K562 (cell line): ENCODE results near the gene SEC24B. TPM values are rescaled to one million over a fixed set of nuclear protein-coding genes. Genes with fewer than 3 reads are reported as not detected.

Experiments
- ARID1B ChIP-seq: fragments of 450-650 bp; IDR thresholded peaks from 2 replicates; pipeline ENCODE4 v1.6.1; 2016; ENCODE audit warnings: antibody characterized with exemption, mild to moderate bottlenecking, inconsistent platforms
- ATF7 ChIP-seq: fragments of 450-650 bp; IDR thresholded peaks from 2 replicates; pipeline ENCODE4 v1.7.1; 2014; ENCODE audit warnings: mild to moderate bottlenecking, moderate library complexity
- BCOR ChIP-seq: fragments of 450-650 bp; IDR thresholded peaks from 2 replicates; pipeline ENCODE4 v1.6.1; 2016
- BRF1 ChIP-seq: IDR thresholded peaks from 3 replicates; pipeline ENCODE4 v1.6.1; 2011; ENCODE audit warnings: borderline replicate concordance, mild to moderate bottlenecking; ENCODE audit not compliant: insufficient read length; ENCODE audit errors: extremely low read depth
- CC2D1A ChIP-seq: fragments of 450-650 bp; IDR thresholded peaks from 2 replicates; pipeline ENCODE4 v1.6.1; 2017; ENCODE audit warnings: mild to moderate bottlenecking
- EHMT2 ChIP-seq: fragments of 450-650 bp; IDR thresholded peaks from 2 replicates; pipeline ENCODE4 v1.6.1; 2018; ENCODE audit warnings: antibody characterized with exemption
- KDM4B ChIP-seq, 2 experiments: fragments of 450-650 bp in 1 of 2; sonication (generic) in 1 of 2; IDR thresholded peaks; 2 replicates each; pipeline ENCODE4 v1.6.1; 2016 to 2017; ENCODE audit warnings: borderline replicate concordance in 2 of 2, antibody characterized with exemption in 1 of 2, low read depth in 1 of 2, mild to moderate bottlenecking in 1 of 2
- KHSRP ChIP-seq: fragments of 450-650 bp; IDR thresholded peaks from 2 replicates; pipeline ENCODE4 v1.6.1; 2017
- MAFG ChIP-seq: fragments of 450-650 bp; conservative IDR thresholded peaks from 2 replicates; pipeline ENCODE4 v1.6.1; 2016; ENCODE audit warnings: missing genetic modification characterization, missing compliant biosample characterization
- MTA2 ChIP-seq: fragments of 450-650 bp; IDR thresholded peaks from 2 replicates; pipeline ENCODE4 v1.6.1; 2016; ENCODE audit warnings: low read depth
- POLR3A ChIP-seq: IDR thresholded peaks from 2 replicates; pipeline ENCODE4 v1.6.1; 2011; ENCODE audit warnings: borderline replicate concordance, mild to moderate bottlenecking, moderate library complexity; ENCODE audit not compliant: insufficient read length, insufficient read depth; ENCODE audit errors: extremely low read depth
- TAF7 ChIP-seq: fragments of 450-650 bp; IDR thresholded peaks from 2 replicates; pipeline ENCODE4 v1.6.1; 2016; ENCODE audit warnings: missing genetic modification characterization, missing compliant biosample characterization
- ZNF324 ChIP-seq: fragments of 250-450 bp; sonication (Bioruptor Pico); IDR thresholded peaks from 2 replicates; pipeline ENCODE4 v1.4.0; 2020; ENCODE audit warnings: mild to moderate bottlenecking
- polyA plus RNA-seq, 8 experiments: library from polyadenylated mRNA; depleted of rRNA in 4 of 8; stranded (reverse) in 5 of 8; unstranded in 3 of 8; fragments of >200 nt; fragmentation: Nextera tagmentation in 2 of 8; fragmentation: Illumina TruSeq in 1 of 8; extraction: Ambion mirVana in 2 of 8; extraction: Trizol in 1 of 8; gene quantifications; 2 replicates each; pipeline versions ENCODE4 v1.2.1 to v1.2.3, GENCODE V29; 2011 to 2014; ENCODE audit warnings: inconsistent platforms in 1 of 8, missing spikeins in 1 of 8
- total RNA-seq, 7 experiments: library from RNA; depleted of rRNA in 6 of 7; stranded (reverse); fragments of >200 nt in 6 of 7; fragmentation: Illumina TruSeq in 2 of 7; extraction: Trizol in 2 of 7; gene quantifications; 2 replicates each; pipeline versions ENCODE4 v1.2.1 to v1.2.3, GENCODE V29; 2011 to 2021; ENCODE audit warnings: low replicate concordance in 1 of 7
- TF ChIP-seq, protein P1 (sequence below): fragments of 250-450 bp; sonication (Bioruptor Pico); IDR thresholded peaks from 2 replicates; pipeline ENCODE4 v1.4.0; 2020; ENCODE audit warnings: borderline replicate concordance
- TF ChIP-seq, protein P2 (sequence below), 2 experiments: fragments of 250-450 bp in 1 of 2; fragments of 450-650 bp in 1 of 2; sonication (Bioruptor Pico) in 1 of 2; IDR thresholded peaks; 2 replicates each; pipeline versions ENCODE4 v1.6.1 to v1.8.0; 2016 to 2021; ENCODE audit warnings: mild to moderate bottlenecking in 2 of 2, moderate library complexity in 2 of 2, missing compliant biosample characterization in 1 of 2, missing genetic modification characterization in 1 of 2
- TF ChIP-seq, protein P3 (sequence below): fragments of 450-650 bp; IDR thresholded peaks from 2 replicates; pipeline ENCODE4 v1.6.1; 2017; ENCODE audit warnings: antibody characterized with exemption
- TF ChIP-seq, protein P4 (sequence below): fragments of 450-650 bp; IDR thresholded peaks from 2 replicates; pipeline ENCODE4 v1.6.1; 2016
- TF ChIP-seq, protein P5 (sequence below): fragments of 450-650 bp; conservative IDR thresholded peaks from 2 replicates; pipeline ENCODE4 v1.6.1; 2016; ENCODE audit warnings: missing genetic modification characterization, low read depth, mild to moderate bottlenecking, control low read depth, missing compliant biosample characterization

The SEC24B gene
- total and polyA plus RNA-seq, 9 of the 15 experiments (the other 6 are each of a cell fraction or from before 2014, with no cell fraction given), result 6.3 to 46.4 (median 17.1) TPM

DNA sequence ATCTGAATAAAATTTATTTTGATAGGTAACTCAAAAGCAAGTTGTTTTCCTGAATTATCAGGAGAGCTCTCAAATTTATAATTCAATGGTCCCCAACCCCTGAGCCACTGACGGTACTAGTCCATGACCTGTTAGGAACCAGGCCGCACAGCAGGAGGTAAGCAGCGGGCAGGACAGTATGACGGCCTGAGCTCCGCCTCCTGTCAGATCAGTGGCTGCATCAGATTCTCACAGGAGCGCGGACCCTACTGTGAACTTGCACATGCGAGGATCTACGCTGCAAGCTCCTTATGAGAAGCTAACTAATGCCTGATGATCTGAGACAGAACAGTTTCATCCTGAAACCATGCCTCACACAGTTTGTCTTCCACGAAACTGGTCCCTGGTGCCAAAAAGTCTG is 37.9 kb upstream of the SEC24B start (continued):
- TF ChIP-seq, protein P1, sequence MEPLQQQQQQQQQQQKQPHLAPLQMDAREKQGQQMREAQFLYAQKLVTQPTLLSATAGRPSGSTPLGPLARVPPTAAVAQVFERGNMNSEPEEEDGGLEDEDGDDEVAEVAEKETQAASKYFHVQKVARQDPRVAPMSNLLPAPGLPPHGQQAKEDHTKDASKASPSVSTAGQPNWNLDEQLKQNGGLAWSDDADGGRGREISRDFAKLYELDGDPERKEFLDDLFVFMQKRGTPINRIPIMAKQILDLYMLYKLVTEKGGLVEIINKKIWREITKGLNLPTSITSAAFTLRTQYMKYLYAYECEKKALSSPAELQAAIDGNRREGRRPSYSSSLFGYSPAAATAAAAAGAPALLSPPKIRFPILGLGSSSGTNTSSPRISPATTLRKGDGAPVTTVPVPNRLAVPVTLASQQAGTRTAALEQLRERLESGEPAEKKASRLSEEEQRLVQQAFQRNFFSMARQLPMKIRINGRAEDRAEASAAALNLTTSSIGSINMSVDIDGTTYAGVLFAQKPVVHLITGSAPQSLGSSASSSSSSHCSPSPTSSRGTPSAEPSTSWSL (CRISPR knock-in tag), result no peak
- TF ChIP-seq, protein P2, sequence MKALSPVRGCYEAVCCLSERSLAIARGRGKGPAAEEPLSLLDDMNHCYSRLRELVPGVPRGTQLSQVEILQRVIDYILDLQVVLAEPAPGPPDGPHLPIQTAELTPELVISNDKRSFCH (CRISPR knock-in tag; IDR thresholded peaks at IDR 0.05), result no peak
- TF ChIP-seq, protein P2 (tag; IDR thresholded peaks at IDR 0.05), result no peak
- TF ChIP-seq ATF7, result no peak
- no peak for TF ChIP-seq ARID1B
- no peak for TF ChIP-seq BCOR
- TF ChIP-seq POLR3A, result no peak
- TF ChIP-seq MTA2, result no peak
- no peak for TF ChIP-seq ZNF324
- peak; percentile 87 for TF ChIP-seq CC2D1A
- TF ChIP-seq, protein P3, sequence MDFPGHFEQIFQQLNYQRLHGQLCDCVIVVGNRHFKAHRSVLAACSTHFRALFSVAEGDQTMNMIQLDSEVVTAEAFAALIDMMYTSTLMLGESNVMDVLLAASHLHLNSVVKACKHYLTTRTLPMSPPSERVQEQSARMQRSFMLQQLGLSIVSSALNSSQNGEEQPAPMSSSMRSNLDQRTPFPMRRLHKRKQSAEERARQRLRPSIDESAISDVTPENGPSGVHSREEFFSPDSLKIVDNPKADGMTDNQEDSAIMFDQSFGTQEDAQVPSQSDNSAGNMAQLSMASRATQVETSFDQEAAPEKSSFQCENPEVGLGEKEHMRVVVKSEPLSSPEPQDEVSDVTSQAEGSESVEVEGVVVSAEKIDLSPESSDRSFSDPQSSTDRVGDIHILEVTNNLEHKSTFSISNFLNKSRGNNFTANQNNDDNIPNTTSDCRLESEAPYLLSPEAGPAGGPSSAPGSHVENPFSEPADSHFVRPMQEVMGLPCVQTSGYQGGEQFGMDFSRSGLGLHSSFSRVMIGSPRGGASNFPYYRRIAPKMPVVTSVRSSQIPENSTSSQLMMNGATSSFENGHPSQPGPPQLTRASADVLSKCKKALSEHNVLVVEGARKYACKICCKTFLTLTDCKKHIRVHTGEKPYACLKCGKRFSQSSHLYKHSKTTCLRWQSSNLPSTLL, result peak; percentile 89
- no peak for TF ChIP-seq KHSRP
- TF ChIP-seq EHMT2, result no peak
- no peak for TF ChIP-seq BRF1
- TF ChIP-seq, protein P4, sequence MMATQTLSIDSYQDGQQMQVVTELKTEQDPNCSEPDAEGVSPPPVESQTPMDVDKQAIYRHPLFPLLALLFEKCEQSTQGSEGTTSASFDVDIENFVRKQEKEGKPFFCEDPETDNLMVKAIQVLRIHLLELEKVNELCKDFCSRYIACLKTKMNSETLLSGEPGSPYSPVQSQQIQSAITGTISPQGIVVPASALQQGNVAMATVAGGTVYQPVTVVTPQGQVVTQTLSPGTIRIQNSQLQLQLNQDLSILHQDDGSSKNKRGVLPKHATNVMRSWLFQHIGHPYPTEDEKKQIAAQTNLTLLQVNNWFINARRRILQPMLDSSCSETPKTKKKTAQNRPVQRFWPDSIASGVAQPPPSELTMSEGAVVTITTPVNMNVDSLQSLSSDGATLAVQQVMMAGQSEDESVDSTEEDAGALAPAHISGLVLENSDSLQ, result 0 out of 2 replicates have a peak, but pooled peaks have one; percentile 6
- no peak for TF ChIP-seq KDM4B (IDR thresholded peaks at IDR 0.05; ENCODE audit: borderline replicate concordance in 2 of 2, low read depth in 1 of 2)
- TF ChIP-seq MAFG, result no peak
- TF ChIP-seq, protein P5, sequence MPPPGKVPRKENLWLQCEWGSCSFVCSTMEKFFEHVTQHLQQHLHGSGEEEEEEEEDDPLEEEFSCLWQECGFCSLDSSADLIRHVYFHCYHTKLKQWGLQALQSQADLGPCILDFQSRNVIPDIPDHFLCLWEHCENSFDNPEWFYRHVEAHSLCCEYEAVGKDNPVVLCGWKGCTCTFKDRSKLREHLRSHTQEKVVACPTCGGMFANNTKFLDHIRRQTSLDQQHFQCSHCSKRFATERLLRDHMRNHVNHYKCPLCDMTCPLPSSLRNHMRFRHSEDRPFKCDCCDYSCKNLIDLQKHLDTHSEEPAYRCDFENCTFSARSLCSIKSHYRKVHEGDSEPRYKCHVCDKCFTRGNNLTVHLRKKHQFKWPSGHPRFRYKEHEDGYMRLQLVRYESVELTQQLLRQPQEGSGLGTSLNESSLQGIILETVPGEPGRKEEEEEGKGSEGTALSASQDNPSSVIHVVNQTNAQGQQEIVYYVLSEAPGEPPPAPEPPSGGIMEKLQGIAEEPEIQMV, result peak; percentile 63; the same call in 1 of the 2 replicates
- TF ChIP-seq TAF7, result no peak
